NT2/D1 (cell line): ENCODE results near the gene CSRP1.

Experiments
- YY1 ChIP-seq: IDR thresholded peaks from 2 replicates; pipeline ENCODE4 v1.6.1; 2011; ENCODE audit not compliant: insufficient read length, insufficient read depth
- ZNF274 ChIP-seq: IDR thresholded peaks from 2 replicates; pipeline ENCODE4 v1.6.1; 2011; ENCODE audit warnings: mild to moderate bottlenecking, low read depth, low read length

DNA sequence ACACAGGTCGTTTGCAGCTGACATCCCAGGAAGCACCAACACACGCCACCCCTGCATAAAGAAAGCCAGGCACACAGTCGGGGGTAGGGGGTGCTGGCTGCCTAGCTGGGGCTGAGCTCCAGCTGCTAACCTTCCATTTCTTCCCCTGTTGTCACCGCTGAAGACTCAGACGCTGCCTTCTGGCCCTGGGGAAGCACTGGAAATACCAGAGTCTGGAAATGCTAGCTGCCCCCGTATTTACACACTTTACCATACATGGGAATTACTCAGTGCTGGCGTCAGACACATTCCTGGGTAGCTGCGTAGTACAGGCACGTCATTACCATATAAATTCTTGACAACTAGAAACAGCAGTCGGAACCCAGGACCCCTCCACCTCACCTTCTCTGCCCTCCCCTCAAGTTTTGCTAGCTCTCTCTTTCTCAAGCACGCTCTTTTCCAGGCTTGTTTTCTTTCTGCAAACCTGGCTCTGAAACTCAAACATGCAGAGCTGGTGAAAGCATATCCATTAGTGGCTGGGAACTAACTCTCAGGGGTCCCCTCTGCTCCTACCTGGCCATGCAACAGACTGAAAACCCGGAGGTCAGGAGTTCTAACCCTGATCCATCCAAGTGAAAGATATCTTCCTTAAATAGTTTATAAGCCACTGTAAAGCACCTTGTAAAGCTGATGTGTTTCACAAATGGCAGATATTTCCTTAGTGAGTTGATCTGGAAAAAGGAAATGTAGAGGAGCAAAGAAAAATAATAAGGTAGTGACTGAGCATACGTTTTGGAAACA, 3.3 kb downstream of the CSRP1 start:
- TF ChIP-seq YY1 (no peak), ZNF274 (no peak)
